ENCODE results near the gene LRRC4C. TPM values are rescaled to one million over a fixed set of nuclear protein-coding genes. Genes with fewer than 3 reads are reported as not detected.

Gene LRRC4C
- total RNA-seq, 1 experiment from 2014 or later: not detected

GRCh38 chr11:40130427-40130826 is 1329.0 kb downstream of the LRRC4C start:
- no peak for DNase-seq (ENCODE audit: low read depth)

GRCh38 chr11:40129266-40129665 is 1330.2 kb downstream of the LRRC4C start:
- in situ Hi-C loops (cut with HindIII; ENCODE audit: low pct_unique_long_range_greater_than_20kb, low sequenced_read_pairs): no loop called here
- no peak for DNase-seq (ENCODE audit: low read depth)

More at GRCh38 chr11:40130427-40130826, 1329.0 kb downstream of the LRRC4C start:
- in situ Hi-C loops (cut with HindIII; ENCODE audit: low pct_unique_long_range_greater_than_20kb, low sequenced_read_pairs): no loop called here

- in situ Hi-C loops (cut with HindIII; ENCODE audit: low pct_unique_long_range_greater_than_20kb, low sequenced_read_pairs): no loop called here
- DNase-seq (ENCODE audit: low read depth): no peak
Measured at GRCh38 chr11:40125054-40125453, 1334.4 kb downstream of the LRRC4C start.

- in situ Hi-C loops (cut with HindIII; ENCODE audit: low pct_unique_long_range_greater_than_20kb, low sequenced_read_pairs): no loop called here
- DNase-seq (ENCODE audit: low read depth): no peak
Measured at GRCh38 chr11:40119661-40120060, 1339.8 kb downstream of the LRRC4C start.

GRCh38 chr11:40118780-40119179 is 1340.7 kb downstream of the LRRC4C start:
- no peak for DNase-seq (ENCODE audit: low read depth)
- in situ Hi-C loops (cut with HindIII; ENCODE audit: low pct_unique_long_range_greater_than_20kb, low sequenced_read_pairs): no loop called here

GRCh38 chr11:40118026-40118425 is 1341.4 kb downstream of the LRRC4C start:
- DNase-seq (ENCODE audit: low read depth): no peak
- in situ Hi-C loops (cut with HindIII; ENCODE audit: low pct_unique_long_range_greater_than_20kb, low sequenced_read_pairs): no loop called here

GRCh38 chr11:40104941-40105550 is 1354.4 kb downstream of the LRRC4C start:
- in situ Hi-C loops (cut with HindIII; ENCODE audit: low pct_unique_long_range_greater_than_20kb, low sequenced_read_pairs): no loop called here
- DNase-seq (ENCODE audit: low read depth): no peak

DNA sequence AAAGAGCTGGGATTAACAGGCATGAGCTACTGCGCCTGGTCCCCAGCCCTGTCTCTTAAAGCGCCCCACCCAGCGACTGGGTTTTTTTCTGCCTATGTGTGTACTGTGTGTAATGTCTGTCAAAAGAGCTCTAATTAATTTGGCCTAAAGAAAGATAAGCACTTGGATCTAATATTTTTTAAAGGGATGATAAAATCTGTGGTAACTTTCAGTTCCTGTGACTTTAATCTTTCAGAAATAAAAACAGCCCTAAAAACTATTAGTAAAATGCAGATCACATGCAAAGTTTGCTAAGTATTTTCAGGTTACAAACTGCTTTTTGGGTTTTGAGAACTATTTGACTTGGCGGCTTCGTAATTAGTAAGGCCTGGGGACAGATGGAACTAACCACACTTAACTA is 1358.7 kb downstream of the LRRC4C start:
- in situ Hi-C loops (cut with HindIII; ENCODE audit: low pct_unique_long_range_greater_than_20kb, low sequenced_read_pairs): no loop called here
- no peak for DNase-seq (ENCODE audit: low read depth)

- in situ Hi-C loops (cut with HindIII; ENCODE audit: low pct_unique_long_range_greater_than_20kb, low sequenced_read_pairs): no loop called here
- DNase-seq (ENCODE audit: low read depth): no peak
Measured at GRCh38 chr11:40100162-40100553, 1359.3 kb downstream of the LRRC4C start.

GRCh38 chr11:40099426-40100161 is 1359.9 kb downstream of the LRRC4C start:
- no peak for DNase-seq (ENCODE audit: low read depth)
- in situ Hi-C loops (cut with HindIII; ENCODE audit: low pct_unique_long_range_greater_than_20kb, low sequenced_read_pairs): no loop called here

- DNase-seq (ENCODE audit: low read depth): no peak
- in situ Hi-C loops (cut with HindIII; ENCODE audit: low pct_unique_long_range_greater_than_20kb, low sequenced_read_pairs): no loop called here
Measured at GRCh38 chr11:40095446-40095845, 1364.0 kb downstream of the LRRC4C start.

DNA sequence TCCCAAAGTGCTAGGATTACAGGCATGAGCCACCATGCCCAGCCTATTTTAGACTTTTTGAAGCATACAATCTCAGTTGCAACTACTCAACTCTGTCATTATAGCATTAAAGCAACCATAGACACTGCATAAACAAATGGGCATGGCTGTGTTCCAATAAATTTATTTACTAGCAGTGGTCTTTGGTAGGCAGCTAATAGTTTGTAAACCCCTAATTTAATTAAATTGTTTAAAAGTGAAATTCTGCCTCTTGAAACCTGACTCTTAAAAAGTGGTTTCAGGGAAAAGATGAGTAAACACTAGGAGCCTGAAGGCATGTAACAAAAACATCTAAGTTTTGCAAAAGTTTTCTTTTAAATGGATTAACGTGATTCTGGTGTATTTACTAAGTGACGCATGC is 1364.5 kb downstream of the LRRC4C start:
- in situ Hi-C loops (cut with HindIII; ENCODE audit: low pct_unique_long_range_greater_than_20kb, low sequenced_read_pairs): no loop called here
- no peak for DNase-seq (ENCODE audit: low read depth)

DNA sequence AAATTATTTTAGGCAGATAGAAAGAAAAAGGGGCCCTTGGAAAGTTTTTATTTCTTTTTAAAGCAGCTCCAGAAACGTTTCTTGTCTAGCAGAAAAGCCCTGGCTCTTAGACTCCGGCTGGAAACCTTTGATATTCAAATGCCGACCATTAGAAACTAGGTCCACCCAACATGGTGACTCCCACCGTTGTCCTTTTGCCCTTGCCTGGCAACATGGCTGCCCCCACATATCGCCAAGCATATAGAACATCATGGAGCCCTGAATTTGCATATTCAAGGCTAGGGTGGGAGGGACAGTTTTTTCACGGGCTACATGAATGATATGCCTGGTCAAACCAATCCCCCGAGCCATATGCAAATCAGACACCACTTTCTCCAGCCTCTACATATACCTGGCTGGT is 1379.0 kb downstream of the LRRC4C start:
- DNase-seq (ENCODE audit: low read depth): no peak
- in situ Hi-C loops (cut with HindIII; ENCODE audit: low pct_unique_long_range_greater_than_20kb, low sequenced_read_pairs): no loop called here
